ENCODE results near the gene ZFP62.

GRCh38 chr5:180898621-180899246, 37.7 kb upstream of the ZFP62 start, which contains the start of gene BTNL8:
- TF ChIP-seq GATA2 (IDR thresholded peaks at IDR 0.05; ENCODE audit: low read depth, low read length), result no peak
- no peak for TF ChIP-seq GATA3 (IDR thresholded peaks at IDR 0.05; ENCODE audit: low read depth, low read length)
